GM21528 (cell line): ENCODE results near the gene ITCH.
"Not testable (repeated sequence)": the region's sequence is repeated elsewhere in the genome, so short reads cannot be mapped to it uniquely, and the experiment has no call there.

ENCODE experiments used
- ATAC-seq: cut with Tn5 transposase; IDR thresholded peaks from one replicate; pipeline ENCODE4 v1.9.1; 2021; ENCODE audit warnings: mild to moderate bottlenecking, moderate library complexity; ENCODE audit not compliant: unreplicated experiment, low FRiP score

The ITCH gene

GRCh38 chr20:34407962-34408474 lies 44.9 kb downstream of the ITCH start:
- no peak for ATAC-seq

GRCh38 chr20:34410336-34410735 lies 47.3 kb downstream of the ITCH start:
- no peak for ATAC-seq

GRCh38 chr20:34412453-34412852 lies 49.4 kb downstream of the ITCH start:
- no peak for ATAC-seq

- ATAC-seq, result not testable (repeated sequence)
These were observed 51.5 kb downstream of the ITCH start for GRCh38 chr20:34414525-34414924.

DNA sequence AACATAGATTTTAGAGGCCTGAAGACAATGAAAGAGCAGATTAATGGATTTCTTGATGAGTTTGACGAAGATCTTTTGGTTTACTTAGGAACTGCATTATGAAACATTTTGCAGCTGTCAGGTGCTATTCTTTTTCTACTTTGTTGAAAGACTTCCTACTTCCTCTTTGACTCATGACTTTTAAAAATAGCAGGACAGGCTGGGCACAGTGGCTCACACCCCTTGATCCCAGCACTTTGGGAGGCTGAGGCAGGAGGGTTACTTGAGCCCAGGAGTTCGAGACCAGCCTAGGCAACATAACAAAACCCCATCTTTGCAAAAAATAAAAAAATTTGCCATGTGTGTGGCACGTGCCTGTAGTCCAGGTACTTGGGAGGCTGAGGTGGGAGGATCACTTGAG lies 52.0 kb downstream of the ITCH start:
- no peak for ATAC-seq

DNA sequence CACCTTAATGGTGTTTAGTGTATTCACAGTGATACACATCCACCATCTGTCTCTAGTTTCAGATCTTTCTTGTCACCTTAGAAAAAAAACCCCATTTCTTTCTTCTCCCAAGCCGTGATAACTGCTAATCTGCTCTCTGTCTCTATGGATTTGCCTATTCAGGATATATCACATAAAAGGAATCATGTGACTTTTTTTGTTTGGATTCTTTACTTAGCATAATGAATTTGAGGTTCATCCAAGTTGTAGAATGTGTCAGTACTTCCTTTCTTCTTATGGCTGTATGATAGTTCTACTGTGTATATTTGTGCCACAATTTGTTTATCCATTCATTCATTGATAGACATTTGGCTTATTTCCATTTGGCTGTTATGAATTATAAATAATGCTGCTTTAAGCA lies 57.1 kb downstream of the ITCH start:
- no peak for ATAC-seq

DNA sequence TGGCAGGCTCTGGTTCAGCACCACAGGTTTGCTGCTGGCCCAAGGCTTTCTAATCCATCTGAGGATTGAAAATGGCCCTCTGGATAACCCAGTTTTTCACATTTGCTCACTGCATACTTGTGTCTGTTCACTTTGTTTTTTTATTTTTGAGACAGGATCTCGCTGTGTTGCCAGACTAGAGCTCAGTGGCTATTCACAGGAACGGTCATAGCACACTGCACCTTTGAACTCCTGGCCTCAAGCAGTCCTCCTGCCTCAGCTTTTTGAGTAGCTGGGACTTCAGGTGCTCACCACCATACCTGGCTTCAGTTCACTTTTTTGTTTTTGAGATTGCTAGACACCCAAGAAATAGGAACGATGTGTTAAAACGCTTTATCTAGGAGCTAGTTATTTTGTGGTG lies 57.9 kb downstream of the ITCH start:
- no peak for ATAC-seq

DNA sequence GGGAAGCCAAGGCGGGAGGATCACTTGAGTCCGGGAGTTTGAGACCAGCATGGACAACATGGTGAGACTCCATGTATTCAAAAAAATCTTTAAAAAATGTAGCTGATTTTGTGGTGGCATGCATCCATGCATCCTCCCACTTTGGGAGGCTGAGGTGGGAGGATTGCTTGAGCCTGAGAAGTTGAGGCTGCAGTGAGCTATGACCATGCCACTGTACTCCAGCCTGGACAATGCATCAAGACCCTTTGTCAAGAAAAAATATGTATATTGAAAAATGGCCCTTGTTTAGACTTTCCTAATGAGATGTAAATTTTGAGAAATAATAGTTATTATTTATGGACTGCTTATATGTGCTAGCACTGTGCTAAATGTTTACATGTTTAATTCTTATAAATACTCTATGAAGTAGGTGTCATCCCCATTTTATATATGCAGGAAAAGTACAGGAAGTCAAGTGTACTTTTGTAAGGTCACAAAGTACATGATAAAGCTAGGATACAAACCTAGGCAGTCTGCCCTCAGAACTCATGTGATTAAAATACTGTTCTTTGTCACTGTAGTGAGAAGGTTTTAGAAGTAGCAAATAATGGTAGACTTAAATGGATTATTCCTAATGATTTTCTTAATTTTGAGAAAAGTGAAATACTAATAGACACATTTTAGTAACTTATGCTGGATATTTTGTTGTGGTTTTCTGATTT lies 58.8 kb downstream of the ITCH start:
- ATAC-seq, result no peak

- ATAC-seq, result not testable (repeated sequence)
These were observed 62.1 kb downstream of the ITCH start for GRCh38 chr20:34425032-34425690.

DNA sequence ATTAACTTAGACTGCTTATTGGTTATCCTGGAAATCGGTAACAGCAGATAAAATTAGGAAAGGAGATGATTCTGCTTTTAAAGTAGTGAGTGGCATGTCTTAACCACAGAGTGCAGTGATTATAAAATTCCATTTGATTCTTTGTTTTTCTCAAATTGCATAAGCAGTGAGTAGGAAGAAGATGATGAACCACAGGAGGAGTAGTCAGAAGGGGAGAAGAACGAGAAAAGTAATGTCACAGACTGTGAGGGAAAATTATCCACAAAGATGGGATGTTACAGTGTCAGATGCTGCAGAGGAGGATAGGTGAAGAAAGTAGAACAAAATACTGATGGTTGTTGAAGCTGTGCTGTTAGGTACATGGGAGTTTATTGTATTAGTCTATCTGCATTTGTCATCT lies 63.0 kb downstream of the ITCH start:
- ATAC-seq, result no peak

GRCh38 chr20:34427331-34427730 lies 64.3 kb downstream of the ITCH start:
- no peak for ATAC-seq

- ATAC-seq, result no peak
These were observed 64.7 kb downstream of the ITCH start for GRCh38 chr20:34427784-34428183.

- no peak for ATAC-seq
These were observed 68.1 kb downstream of the ITCH start for GRCh38 chr20:34431168-34431567.

GRCh38 chr20:34432663-34433062 lies 69.6 kb downstream of the ITCH start:
- ATAC-seq, result not testable (repeated sequence)

DNA sequence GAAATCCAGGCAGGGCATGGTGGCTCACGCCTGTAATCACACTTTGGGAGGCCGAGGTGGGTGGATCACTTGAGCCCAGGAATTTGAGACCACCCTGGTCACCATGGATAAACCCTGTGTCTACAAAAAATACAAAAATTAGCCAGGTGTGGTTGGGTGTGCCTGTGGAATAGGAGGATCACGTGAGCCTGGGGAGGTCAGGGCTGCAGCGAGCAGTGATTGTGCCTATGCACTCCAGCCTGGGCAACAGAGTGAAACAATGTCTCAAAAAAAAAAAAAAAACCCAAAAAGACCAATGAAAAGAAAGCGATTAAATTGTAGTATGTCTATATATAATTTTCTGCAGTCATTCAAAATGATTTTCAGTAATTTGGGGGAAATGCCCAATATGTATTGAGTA lies 70.3 kb downstream of the ITCH start:
- ATAC-seq, result no peak

DNA sequence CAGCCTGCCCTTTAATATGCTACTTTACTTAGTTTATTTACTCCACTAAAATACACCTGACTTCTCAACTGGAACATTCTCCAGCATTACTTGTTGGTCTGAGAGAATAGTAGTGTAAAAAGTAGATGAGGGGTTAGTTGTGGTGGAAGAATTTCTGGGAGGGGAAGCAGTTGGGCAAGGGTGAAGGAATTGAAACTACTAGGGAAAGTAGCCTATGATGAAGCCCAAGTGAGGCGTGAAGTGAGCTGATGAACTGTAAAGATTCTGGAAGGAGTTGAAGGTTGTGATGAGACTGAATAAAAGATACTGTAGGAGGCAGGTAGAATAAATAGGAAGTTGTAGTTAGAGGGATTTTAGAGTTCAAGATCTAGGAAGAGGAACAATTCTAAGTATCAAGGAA lies 72.5 kb downstream of the ITCH start:
- ATAC-seq, result no peak

GRCh38 chr20:34437330-34437986 lies 74.4 kb downstream of the ITCH start:
- ATAC-seq, result no peak

DNA sequence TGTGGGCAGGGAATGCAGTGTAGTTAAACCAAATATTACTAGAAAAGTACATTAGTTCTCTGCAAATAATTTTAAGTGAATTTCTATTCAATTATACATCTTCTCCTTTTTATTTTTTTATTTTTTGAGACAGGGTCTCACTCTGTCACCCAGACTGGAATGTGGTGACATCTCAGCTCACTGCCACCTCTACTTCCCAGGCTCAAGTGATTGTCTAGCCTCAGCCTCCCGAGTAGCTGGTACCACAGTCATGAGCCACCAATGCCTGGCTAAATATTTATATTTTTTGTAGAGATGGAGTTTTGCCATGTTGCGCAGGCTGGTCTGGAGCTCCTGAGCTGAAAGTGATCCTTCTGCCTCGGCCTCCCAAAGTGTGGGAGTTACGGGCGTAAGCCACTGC lies 76.1 kb downstream of the ITCH start:
- no peak for ATAC-seq

- not testable (repeated sequence) for ATAC-seq
These were observed 78.3 kb downstream of the ITCH start for GRCh38 chr20:34441423-34441822.

GRCh38 chr20:34443546-34443945 lies 80.5 kb downstream of the ITCH start:
- no peak for ATAC-seq

- ATAC-seq, result no peak
These were observed 82.3 kb downstream of the ITCH start for GRCh38 chr20:34445177-34446065.
